GM19025 (cell line): ENCODE results near the gene ASNSD1.
A peak's percentile ranks its signal among the peaks of the same experiment; 100 is the strongest.

ENCODE experiments used
- ATAC-seq: cut with Tn5 transposase; IDR thresholded peaks from one replicate; pipeline ENCODE4 v1.9.1; 2021; ENCODE audit warnings: mild to moderate bottlenecking, low read depth, moderate library complexity; ENCODE audit not compliant: unreplicated experiment

ASNSD1 gene

GRCh38 chr2:189661148-189661956, at the start of gene ASNSD1:
Gene ASNSD1 (plus strand): TSS chr2:189661459. CDS start chr2:189666133, 4,674 bp downstream.
- ATAC-seq, result peak; percentile 96

- ATAC-seq, result no peak
Observed at GRCh38 chr2:189613077-189613636, 48.1 kb upstream of the ASNSD1 start.

GRCh38 chr2:189613650-189614420, 47.4 kb upstream of the ASNSD1 start:
- ATAC-seq, result no peak

- no peak for ATAC-seq
Observed at GRCh38 chr2:189614585-189614984, 46.7 kb upstream of the ASNSD1 start.

GRCh38 chr2:189618197-189618596, 43.1 kb upstream of the ASNSD1 start:
- ATAC-seq, result no peak

- no peak for ATAC-seq
Observed at GRCh38 chr2:189621781-189622180, 39.5 kb upstream of the ASNSD1 start.

GRCh38 chr2:189623049-189623448, 38.2 kb upstream of the ASNSD1 start:
- no peak for ATAC-seq

- ATAC-seq, result no peak
Observed at GRCh38 chr2:189624648-189625355, 36.5 kb upstream of the ASNSD1 start.

- no peak for ATAC-seq
Observed at GRCh38 chr2:189625636-189626035, 35.6 kb upstream of the ASNSD1 start.

- ATAC-seq, result no peak
Observed at GRCh38 chr2:189627789-189628188, 33.5 kb upstream of the ASNSD1 start.

- ATAC-seq, result no peak
Observed at GRCh38 chr2:189628817-189629530, 32.3 kb upstream of the ASNSD1 start.

- no peak for ATAC-seq
Observed at GRCh38 chr2:189629531-189630453, 31.5 kb upstream of the ASNSD1 start.

- no peak for ATAC-seq
Observed at GRCh38 chr2:189631849-189632248, 29.4 kb upstream of the ASNSD1 start.

GRCh38 chr2:189633392-189633811, 27.9 kb upstream of the ASNSD1 start:
- no peak for ATAC-seq

- ATAC-seq, result no peak
Observed at GRCh38 chr2:189635353-189635752, 25.9 kb upstream of the ASNSD1 start.

- no peak for ATAC-seq
Observed at GRCh38 chr2:189638301-189639006, 22.8 kb upstream of the ASNSD1 start.

GRCh38 chr2:189639007-189639609, 22.2 kb upstream of the ASNSD1 start:
- no peak for ATAC-seq

- ATAC-seq, result no peak
Observed at GRCh38 chr2:189641002-189641401, 20.3 kb upstream of the ASNSD1 start.
